H1 (cell line): ENCODE measurements around the gene PAX5. TPM values are rescaled to one million over a fixed set of nuclear protein-coding genes. Genes with fewer than 3 reads are reported as not detected.

Experiments used
- CTCF ChIA-PET: fragments of 300-600 bp; sonication (Branson Sonifier 250); formaldehyde crosslinking; loops from one replicate; lab custom pipeline; 2021; ENCODE audit not compliant: partially characterized antibody; lab: Charles Lee
- POLR2A ChIA-PET: fragments of 300-600 bp; sonication (Branson Sonifier 250); formaldehyde crosslinking; loops from one replicate; lab custom pipeline; 2021; ENCODE audit warnings: inconsistent platforms; ENCODE audit not compliant: partially characterized antibody; lab: Charles Lee
- DNase-seq, 2 experiments: peaks; one replicate each; pipeline versions ENCODE4 v3.0.0 to v3.0.0-alpha.2; 2010 to 2022; ENCODE audit warnings: low spot score in 2 of 2, low read depth in 1 of 2, mixed read lengths in 1 of 2
- FAIRE-seq: peaks from 2 replicates; lab custom pipeline; 2011; peaks lifted over from hg19 to GRCh38; lab: Jason Lieb, UNC
- H2AFZ ChIP-seq: 2 replicates; pipeline ENCODE4 v1.8.1; 2012; ENCODE audit warnings: low read length, inconsistent platforms
- H2AK5ac ChIP-seq: 2 replicates; pipeline ENCODE4 v1.6.1; 2013; ENCODE audit warnings: low read depth, low read length
- H2BK120ac ChIP-seq: replicated peaks from 2 replicates; pipeline ENCODE3; 2013; ENCODE audit warnings: low read depth, low read length, inconsistent platforms
- H2BK12ac ChIP-seq: 2 replicates; pipeline ENCODE4 v1.6.1; 2013; ENCODE audit warnings: low read depth, low read length
- H2BK15ac ChIP-seq: 2 replicates; pipeline ENCODE4 v1.6.1; 2013; ENCODE audit warnings: low read length
- H2BK20ac ChIP-seq: 2 replicates; pipeline ENCODE4 v1.6.1; 2013; ENCODE audit warnings: low read length
- H2BK5ac ChIP-seq: 2 replicates; pipeline ENCODE4 v1.6.1; 2013; ENCODE audit warnings: low read depth, low read length
- H3K14ac ChIP-seq: 2 replicates; pipeline ENCODE4 v1.6.1; 2013; ENCODE audit warnings: inconsistent platforms; ENCODE audit not compliant: insufficient read length
- H3K18ac ChIP-seq: 2 replicates; pipeline ENCODE4 v1.6.1; 2013; ENCODE audit warnings: low read length; ENCODE audit errors: extremely low read depth
- H3K23ac ChIP-seq: 2 replicates; pipeline ENCODE4 v1.6.1; 2013; ENCODE audit warnings: inconsistent platforms; ENCODE audit not compliant: insufficient read length
- H3K23me2 ChIP-seq: 2 replicates; pipeline ENCODE4 v1.6.1; 2013; ENCODE audit warnings: low read depth, low read length
- H3K27ac ChIP-seq: 2 replicates; pipeline ENCODE4 v1.6.1; 2011; ENCODE audit warnings: low read depth, low read length, inconsistent platforms
- H3K27me3 ChIP-seq, 4 experiments: replicated peaks in 1 of 4; 1 replicate in 1 of 4; 2 replicates in 3 of 4; pipeline versions ENCODE4 v1.6.1 to v1.8.1; 2011 to 2013; ENCODE audit warnings: low read length in 3 of 4, mild to moderate bottlenecking in 3 of 4, inconsistent platforms in 2 of 4, mixed read lengths in 2 of 4, moderate library complexity in 1 of 4; ENCODE audit not compliant: control insufficient read depth in 3 of 4, insufficient read depth in 3 of 4; ENCODE audit errors: extremely low read depth in 1 of 4
- H3K36me3 ChIP-seq, 4 experiments: 2 replicates each; pipeline versions ENCODE4 v1.6.1 to v1.8.1; 2011 to 2013; ENCODE audit warnings: mild to moderate bottlenecking in 4 of 4, low read length in 3 of 4, moderate library complexity in 2 of 4, control low read depth in 1 of 4, inconsistent platforms in 1 of 4; ENCODE audit not compliant: insufficient read depth in 4 of 4, control insufficient read depth in 2 of 4
- H3K4ac ChIP-seq: replicated peaks from 2 replicates; pipeline ENCODE3; 2013; ENCODE audit warnings: low read length, low read depth, mixed read lengths, inconsistent platforms; ENCODE audit not compliant: insufficient read length
- H3K4me1 ChIP-seq, 4 experiments: replicated peaks in 1 of 4; 1 replicate in 1 of 4; 2 replicates in 3 of 4; pipeline versions ENCODE4 v1.6.1 to v1.8.1; 2011 to 2013; ENCODE audit warnings: low read length in 3 of 4, inconsistent platforms in 2 of 4, mixed read lengths in 1 of 4; ENCODE audit not compliant: insufficient read depth in 4 of 4, control insufficient read depth in 3 of 4
- H3K4me2 ChIP-seq, 2 experiments: 2 replicates each; pipeline versions ENCODE4 v1.6.1 to v1.8.1; 2011 to 2013; ENCODE audit warnings: low read depth in 2 of 2, low read length in 2 of 2, control low read depth in 1 of 2, inconsistent platforms in 1 of 2, mild to moderate bottlenecking in 1 of 2; ENCODE audit not compliant: insufficient read depth in 1 of 2
- H3K4me3 ChIP-seq, 4 experiments: fragments of 200-600, 300-600 bp in 1 of 4; sonication (generic), shearing (Covaris generic), sonication (Bioruptor Twin) in 1 of 4; 2 replicates each; pipeline versions ENCODE4 v1.5.1 to v1.8.1; 2011 to 2016; ENCODE audit warnings: low read length in 4 of 4, low read depth in 3 of 4, control low read depth in 2 of 4, inconsistent platforms in 2 of 4, mild to moderate bottlenecking in 2 of 4, mixed read lengths in 1 of 4, moderate library complexity in 1 of 4; ENCODE audit not compliant: insufficient read depth in 2 of 4; ENCODE audit errors: extremely low read depth in 1 of 4
- H3K56ac ChIP-seq: replicated peaks from 2 replicates; pipeline ENCODE3; 2013; ENCODE audit warnings: low read depth, mild to moderate bottlenecking, mixed read lengths, low read length, inconsistent platforms; ENCODE audit not compliant: insufficient read length
- H3K79me1 ChIP-seq: 2 replicates; pipeline ENCODE4 v1.6.1; 2013; ENCODE audit warnings: low read depth, low read length, control low read depth
- H3K79me2 ChIP-seq, 2 experiments: 2 replicates each; pipeline versions ENCODE4 v1.6.1 to v1.8.1; 2012 to 2013; ENCODE audit warnings: low read length in 2 of 2, mild to moderate bottlenecking in 2 of 2, inconsistent platforms in 1 of 2; ENCODE audit not compliant: insufficient read depth in 2 of 2, control insufficient read depth in 1 of 2
- H3K9ac ChIP-seq, 4 experiments: replicated peaks in 1 of 4; 1 replicate in 1 of 4; 2 replicates in 3 of 4; pipeline versions ENCODE4 v1.6.1 to v1.8.1; 2011 to 2013; ENCODE audit warnings: low read depth in 3 of 4, low read length in 3 of 4, control low read depth in 2 of 4, mild to moderate bottlenecking in 2 of 4, moderate library complexity in 2 of 4, inconsistent platforms in 1 of 4; ENCODE audit errors: extremely low read depth in 1 of 4
- H3K9me3 ChIP-seq, 2 experiments: 2 replicates each; pipeline versions ENCODE4 v1.6.1 to v1.8.1; 2012 to 2013; ENCODE audit warnings: mild to moderate bottlenecking in 2 of 2, moderate library complexity in 2 of 2, control low read depth in 1 of 2, inconsistent platforms in 1 of 2, low read depth in 1 of 2, low read length in 1 of 2, mixed read lengths in 1 of 2; ENCODE audit not compliant: insufficient read depth in 2 of 2
- H4K20me1 ChIP-seq, 2 experiments: replicated peaks in 1 of 2; 2 replicates each; pipeline versions ENCODE3 to v1.8.1; 2011 to 2013; ENCODE audit warnings: inconsistent platforms in 2 of 2, low read length in 2 of 2, mild to moderate bottlenecking in 1 of 2; ENCODE audit not compliant: insufficient read depth in 2 of 2, control insufficient read depth in 1 of 2
- H4K5ac ChIP-seq: 2 replicates; pipeline ENCODE4 v1.6.1; 2013; ENCODE audit warnings: low read length, low read depth, mixed read lengths, inconsistent platforms; ENCODE audit not compliant: insufficient read length
- H4K8ac ChIP-seq: 2 replicates; pipeline ENCODE4 v1.8.0; 2013; ENCODE audit warnings: mild to moderate bottlenecking, moderate library complexity, low read length, inconsistent platforms; ENCODE audit not compliant: insufficient read depth; ENCODE audit errors: extremely low read depth
- H4K91ac ChIP-seq: replicated peaks from 2 replicates; pipeline ENCODE3; 2013; ENCODE audit warnings: low read length, mixed read lengths, inconsistent platforms; ENCODE audit not compliant: insufficient read length
- CHD1 ChIP-seq: IDR thresholded peaks from 2 replicates; pipeline ENCODE4 v1.6.1; 2012; ENCODE audit warnings: low read depth, low read length, improper control_type of control experiment
- CTBP2 ChIP-seq: IDR thresholded peaks from 2 replicates; pipeline ENCODE4 v1.7.0; 2011; ENCODE audit warnings: borderline replicate concordance, mild to moderate bottlenecking, moderate library complexity, mixed read lengths, low read length; ENCODE audit not compliant: insufficient read depth, insufficient read length
- GTF2F1 ChIP-seq: IDR thresholded peaks from 2 replicates; pipeline ENCODE4 v1.6.1; 2012; ENCODE audit warnings: low read depth, low read length, improper control_type of control experiment, borderline replicate concordance
- SIX5 ChIP-seq: IDR thresholded peaks from 2 replicates; pipeline ENCODE4 v1.6.1; 2011; ENCODE audit warnings: mild to moderate bottlenecking, low read depth, low read length
- SP2 ChIP-seq: IDR thresholded peaks from 2 replicates; pipeline ENCODE4 v1.6.1; 2012; ENCODE audit warnings: mild to moderate bottlenecking, low read length, inconsistent platforms
- SP4 ChIP-seq: IDR thresholded peaks from 2 replicates; pipeline ENCODE4 v1.6.1; 2012; ENCODE audit warnings: low read length, inconsistent platforms
- SRF ChIP-seq: IDR thresholded peaks from 2 replicates; pipeline ENCODE4 v1.6.1; 2011; ENCODE audit warnings: mild to moderate bottlenecking, low read depth, low read length, moderate library complexity
- TAF1 ChIP-seq: IDR thresholded peaks from 2 replicates; pipeline ENCODE4 v1.6.1; 2011; ENCODE audit warnings: mild to moderate bottlenecking, low read depth, low read length
- TAF7 ChIP-seq: optimal IDR thresholded peaks from 2 replicates; pipeline ENCODE3; 2011; ENCODE audit warnings: low read depth, mild to moderate bottlenecking, inconsistent platforms, low read length, moderate library complexity, borderline replicate concordance
- TBP ChIP-seq: IDR thresholded peaks from 2 replicates; pipeline ENCODE4 v1.6.1; 2011; ENCODE audit warnings: low read depth, low read length, improper control_type of control experiment
- WGBS, 2 experiments: shearing (Covaris generic) in 1 of 2; methylation state at CpG; one replicate each; pipeline versions ENCODE4 v1.1.6 to v1.1.7; 2013 to 2015; ENCODE audit warnings: low lambda C conversion rate in 2 of 2, mixed read lengths in 2 of 2, inconsistent platforms in 1 of 2, low coverage in 1 of 2, missing lambda C conversion rate in 1 of 2; ENCODE audit not compliant: insufficient replicate concordance in 2 of 2, insufficient coverage in 1 of 2, insufficient read length in 1 of 2; ENCODE audit errors: extremely low coverage in 1 of 2, missing lambda C conversion rate in 1 of 2; 5-methylcytosine and 5-hydroxymethylcytosine counted together
- polyA plus RNA-seq, 7 experiments: library from polyadenylated mRNA; depleted of rRNA in 3 of 7; stranded (reverse) in 5 of 7; unstranded in 2 of 7; fragments of >200 nt in 5 of 7; fragments of 200-250 nt in 2 of 7; gene quantifications; 1 replicate in 5 of 7; 2 replicates in 1 of 7; 4 replicates in 1 of 7; pipeline versions ENCODE4 v1.2.1 to v1.2.3, GENCODE V29; 2011 to 2013; ENCODE audit warnings: missing spikeins in 2 of 7, mixed read lengths in 2 of 7
- total RNA-seq: library from RNA; stranded (reverse); fragmentation: NEBNext Ultra II Directional; extraction: Animal tissue kit (Norgen Biotek cat#: 25700); gene quantifications from 2 replicates; pipeline ENCODE4 v1.2.1, GENCODE V29; 2021
- TF ChIP-seq, protein P1 (sequence below): IDR thresholded peaks from 2 replicates; pipeline ENCODE4 v1.6.1; 2011; ENCODE audit warnings: low read length, improper control_type of control experiment

Gene PAX5
- total and polyA plus RNA-seq, 2 of the 8 experiments (the other 6 are each of a cell fraction or from before 2014, with no cell fraction given) = 0.29 to 0.43 TPM

DNA sequence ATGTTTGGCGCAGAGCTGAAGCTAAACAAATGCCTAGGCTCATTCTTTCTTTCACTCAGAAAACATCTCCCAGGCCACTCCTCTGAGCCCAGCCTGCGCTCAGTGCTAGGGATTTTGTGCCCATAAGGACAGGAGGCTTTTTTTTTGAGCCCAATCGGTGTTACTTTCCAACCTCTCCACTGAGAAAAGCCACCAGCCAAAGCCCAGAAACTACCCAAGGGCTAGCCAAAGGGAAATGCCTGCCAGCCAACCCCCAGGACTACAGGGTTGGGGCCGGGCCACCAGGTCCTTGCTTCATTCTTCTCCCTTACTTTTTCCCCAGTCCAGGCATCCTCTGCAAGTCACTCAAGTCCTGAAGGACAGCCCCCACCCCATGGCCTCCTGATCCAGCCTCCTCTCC, 134.7 kb downstream of the PAX5 start:
- Histone ChIP-seq H3K27me3 (no peaks in the 10 kb centered on the region), H3K14ac (no peak overlapping the region), H2BK20ac (no peak overlapping the region), H3K79me1 (no peaks in the 10 kb centered on the region), H2AFZ (no peak overlapping the region), H3K56ac (no peak overlapping the region), H3K79me2 (no peaks in the 10 kb centered on the region), H3K4me3 (no peak overlapping the region), H2BK15ac (no peak overlapping the region), H4K5ac (no peak overlapping the region), H2BK5ac (no peak overlapping the region), H4K91ac (no peak overlapping the region), H3K18ac (no peak overlapping the region), H3K36me3 (no peaks in the 10 kb centered on the region), H3K4me1 (peaks cover 0 to 2% (median 0%) of the 10 kb centered on the region in 4 experiments; a peak in 2 of 7 replicates), H2AK5ac (no peak overlapping the region), H3K9ac (no peak overlapping the region), H3K27ac (no peak overlapping the region), H2BK120ac (no peak overlapping the region), H4K8ac (no peak overlapping the region), H3K23ac (no peak overlapping the region), H3K9me3 (no peaks in the 10 kb centered on the region), H3K4ac (no peak overlapping the region), H3K23me2 (no peaks in the 10 kb centered on the region), H4K20me1 (no peaks in the 10 kb centered on the region), H2BK12ac (no peak overlapping the region), H3K4me2 (no peak overlapping the region)
- ChIA-PET POLR2A (no interaction called here), CTCF (interaction anchor here (1.3 to 10.4 kb wide), 4 partner anchors 10 to 80 kb away, joined by 4 to 99 read pairs (median 38); no protein-coding TSS in a partner anchor)
- FAIRE-seq (no peak), DNase-seq (no peak)
- TF ChIP-seq TAF7 (no peak), TBP (no peak), SRF (no peak), CTBP2 (no peak), CHD1 (no peak), SIX5 (no peak), SP2 (no peak), GTF2F1 (no peak), TAF1 (no peak), SP4 (no peak)
- TF ChIP-seq, protein P1, sequence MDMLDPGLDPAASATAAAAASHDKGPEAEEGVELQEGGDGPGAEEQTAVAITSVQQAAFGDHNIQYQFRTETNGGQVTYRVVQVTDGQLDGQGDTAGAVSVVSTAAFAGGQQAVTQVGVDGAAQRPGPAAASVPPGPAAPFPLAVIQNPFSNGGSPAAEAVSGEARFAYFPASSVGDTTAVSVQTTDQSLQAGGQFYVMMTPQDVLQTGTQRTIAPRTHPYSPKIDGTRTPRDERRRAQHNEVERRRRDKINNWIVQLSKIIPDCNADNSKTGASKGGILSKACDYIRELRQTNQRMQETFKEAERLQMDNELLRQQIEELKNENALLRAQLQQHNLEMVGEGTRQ = no peak
- WGBS, 2 experiments = 89% methylated on average over 4 of the region's 4 CpGs; no CpG with 5 or more reads in 1 of the 2 experiments
